AG04449 (cell line): ENCODE measurements around the gene DLX3.

Experiments
- CTCF ChIA-PET: fragments of 350-600 bp; formaldehyde crosslinking; extraction: SDS; loops from one replicate; lab custom pipeline; 2021; ENCODE audit warnings: antibody characterized with exemption; lab: Yijun Ruan, JAX
- POLR2A ChIA-PET: fragments of 400-600, 350-600 bp; formaldehyde crosslinking; extraction: SDS; loops from one replicate; lab custom pipeline; 2020; ENCODE audit warnings: antibody characterized with exemption, inconsistent platforms; lab: Yijun Ruan, JAX
- DNase-seq: peaks from one replicate; pipeline ENCODE4 v3.0.0-alpha.2; 2010; ENCODE audit warnings: low read depth, low spot score
- H3K4me3 ChIP-seq: 2 replicates; pipeline ENCODE4 v1.5.1; 2011; ENCODE audit warnings: low read depth, mild to moderate bottlenecking, control low read depth, low read length
- TF ChIP-seq, protein P1 (sequence below): IDR thresholded peaks from one replicate; pipeline ENCODE4 v1.5.1; 2011; ENCODE audit warnings: mild to moderate bottlenecking, moderate library complexity, low read length, control low read depth, inconsistent platforms; ENCODE audit not compliant: insufficient read depth; ENCODE audit errors: missing control alignments

Gene DLX3

DNA sequence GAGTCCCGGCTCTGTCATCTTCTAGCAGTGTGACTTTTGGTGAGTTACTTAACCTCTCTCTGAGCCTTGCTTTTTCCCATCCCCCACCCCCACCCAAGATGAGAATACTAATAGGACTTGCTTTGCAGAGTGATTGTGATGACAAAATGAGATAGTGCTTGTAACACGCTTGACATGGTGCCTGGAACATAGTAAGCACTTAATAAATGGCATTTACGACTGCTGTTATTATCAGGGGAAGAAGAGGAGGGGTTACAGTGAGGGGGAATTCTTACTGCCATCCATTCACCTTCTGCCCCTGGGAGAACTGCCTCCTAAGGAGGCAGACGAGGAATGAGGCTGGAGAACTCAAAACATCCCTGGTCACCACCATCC lies 18.2 kb downstream of the DLX3 start:
- no peak overlapping the region for H3K4me3 ChIP-seq
- ChIA-PET CTCF (interaction anchor here (1.5 to 19.3 kb wide), 4 partner anchors 20 to 117 kb away, joined by 4 to 266 read pairs (median 8); partner anchors contain the start of gene DLX3), POLR2A (no interaction called here)
- TF ChIP-seq, protein P1, sequence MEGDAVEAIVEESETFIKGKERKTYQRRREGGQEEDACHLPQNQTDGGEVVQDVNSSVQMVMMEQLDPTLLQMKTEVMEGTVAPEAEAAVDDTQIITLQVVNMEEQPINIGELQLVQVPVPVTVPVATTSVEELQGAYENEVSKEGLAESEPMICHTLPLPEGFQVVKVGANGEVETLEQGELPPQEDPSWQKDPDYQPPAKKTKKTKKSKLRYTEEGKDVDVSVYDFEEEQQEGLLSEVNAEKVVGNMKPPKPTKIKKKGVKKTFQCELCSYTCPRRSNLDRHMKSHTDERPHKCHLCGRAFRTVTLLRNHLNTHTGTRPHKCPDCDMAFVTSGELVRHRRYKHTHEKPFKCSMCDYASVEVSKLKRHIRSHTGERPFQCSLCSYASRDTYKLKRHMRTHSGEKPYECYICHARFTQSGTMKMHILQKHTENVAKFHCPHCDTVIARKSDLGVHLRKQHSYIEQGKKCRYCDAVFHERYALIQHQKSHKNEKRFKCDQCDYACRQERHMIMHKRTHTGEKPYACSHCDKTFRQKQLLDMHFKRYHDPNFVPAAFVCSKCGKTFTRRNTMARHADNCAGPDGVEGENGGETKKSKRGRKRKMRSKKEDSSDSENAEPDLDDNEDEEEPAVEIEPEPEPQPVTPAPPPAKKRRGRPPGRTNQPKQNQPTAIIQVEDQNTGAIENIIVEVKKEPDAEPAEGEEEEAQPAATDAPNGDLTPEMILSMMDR: no peak
- no peak for DNase-seq

DNA sequence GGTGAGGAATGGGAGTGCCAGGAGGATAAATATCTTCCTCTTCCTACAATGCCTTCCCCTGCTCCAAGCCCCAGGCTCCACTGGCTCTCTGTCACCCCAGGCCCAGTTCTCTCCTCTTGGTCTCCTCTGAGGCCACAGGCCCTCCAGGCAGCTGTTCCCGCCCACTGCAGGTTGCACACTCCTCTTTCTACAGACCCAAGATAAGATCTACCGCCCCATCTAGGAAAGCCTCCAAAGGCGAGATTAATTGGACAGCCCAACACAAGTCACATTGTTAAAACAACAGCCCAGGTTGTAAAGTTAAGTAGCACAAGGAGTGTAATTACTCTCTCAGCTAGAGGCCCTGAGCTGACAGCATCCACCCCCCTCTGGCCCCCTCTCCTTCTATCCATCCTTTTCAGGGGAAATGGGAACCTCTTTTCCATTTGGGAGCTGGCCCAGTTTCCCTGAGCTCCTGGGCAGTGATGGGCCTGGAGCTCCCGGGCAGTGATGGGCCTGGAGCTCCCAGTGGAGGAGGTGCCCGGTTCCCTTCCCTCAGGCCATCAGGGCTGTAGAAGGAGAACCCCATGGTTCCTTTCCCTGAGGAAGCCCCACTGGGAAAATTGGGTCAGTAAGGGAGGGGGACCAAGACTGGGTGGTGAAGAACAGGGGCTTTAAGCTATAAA lies 18.7 kb downstream of the DLX3 start:
- TF ChIP-seq, protein P1: no peak
- no peak for DNase-seq
- ChIA-PET POLR2A (no interaction called here), CTCF (interaction anchor here (0.8 to 19.3 kb wide), 5 partner anchors 12 to 116 kb away, joined by 3 to 266 read pairs (median 8); partner anchors contain the start of gene DLX3)
- H3K4me3 ChIP-seq: no peak overlapping the region

DNA sequence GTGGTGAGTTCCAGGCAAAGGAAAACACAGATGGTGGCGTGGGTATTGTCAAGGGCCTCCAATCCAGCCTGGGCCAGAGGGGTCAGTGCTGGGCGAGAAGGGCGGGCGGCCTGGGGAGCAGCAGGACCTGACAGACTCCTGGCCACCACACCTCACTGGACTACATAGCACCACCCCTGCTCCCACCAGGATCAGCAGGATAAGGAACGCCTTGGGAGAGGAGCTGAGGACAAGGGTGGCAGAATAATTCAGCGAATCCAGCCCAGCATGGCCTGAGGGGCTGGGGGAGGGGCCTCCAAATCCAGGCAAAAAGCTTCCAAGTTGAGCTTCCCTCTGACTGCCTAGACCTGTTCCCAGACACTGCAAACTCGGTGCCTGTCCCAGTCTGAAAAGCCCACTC lies 19.5 kb downstream of the DLX3 start:
- ChIA-PET POLR2A (no interaction called here), CTCF (interaction anchor here (0.8 to 19.3 kb wide), 5 partner anchors 13 to 115 kb away, joined by 3 to 266 read pairs (median 8); partner anchors contain the start of gene DLX3)
- no peak overlapping the region for H3K4me3 ChIP-seq
- DNase-seq: no peak
- TF ChIP-seq, protein P1: no peak

DNA sequence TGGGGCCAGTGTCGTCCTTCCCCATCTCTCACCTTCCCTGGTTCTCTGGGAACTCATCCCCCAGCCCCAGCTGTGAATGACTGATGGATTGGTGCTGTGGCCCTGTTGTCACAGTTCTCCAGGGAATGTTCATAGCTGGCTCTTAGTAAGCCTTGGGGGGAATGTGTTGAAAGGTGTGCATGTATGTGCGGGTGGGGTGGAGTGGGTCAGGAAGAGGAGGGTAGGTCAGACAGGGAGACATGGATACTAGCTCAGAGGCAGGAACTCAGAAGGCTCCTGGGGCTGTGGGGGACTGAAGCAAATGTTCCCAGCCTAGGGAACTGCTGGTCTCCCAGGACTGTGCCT lies 21.8 kb downstream of the DLX3 start:
- ChIA-PET CTCF (interaction anchor here (0.7 to 19.3 kb wide), 4 partner anchors 15 to 96 kb away, joined by 3 to 266 read pairs (median 8); partner anchors contain the start of gene DLX3), POLR2A (interaction anchor here (0.9 kb wide), 1 partner anchor 15 kb away, joined by 3 read pairs; no protein-coding TSS in a partner anchor)
- DNase-seq: no peak
- TF ChIP-seq, protein P1: no peak
- no peak overlapping the region for H3K4me3 ChIP-seq

DNA sequence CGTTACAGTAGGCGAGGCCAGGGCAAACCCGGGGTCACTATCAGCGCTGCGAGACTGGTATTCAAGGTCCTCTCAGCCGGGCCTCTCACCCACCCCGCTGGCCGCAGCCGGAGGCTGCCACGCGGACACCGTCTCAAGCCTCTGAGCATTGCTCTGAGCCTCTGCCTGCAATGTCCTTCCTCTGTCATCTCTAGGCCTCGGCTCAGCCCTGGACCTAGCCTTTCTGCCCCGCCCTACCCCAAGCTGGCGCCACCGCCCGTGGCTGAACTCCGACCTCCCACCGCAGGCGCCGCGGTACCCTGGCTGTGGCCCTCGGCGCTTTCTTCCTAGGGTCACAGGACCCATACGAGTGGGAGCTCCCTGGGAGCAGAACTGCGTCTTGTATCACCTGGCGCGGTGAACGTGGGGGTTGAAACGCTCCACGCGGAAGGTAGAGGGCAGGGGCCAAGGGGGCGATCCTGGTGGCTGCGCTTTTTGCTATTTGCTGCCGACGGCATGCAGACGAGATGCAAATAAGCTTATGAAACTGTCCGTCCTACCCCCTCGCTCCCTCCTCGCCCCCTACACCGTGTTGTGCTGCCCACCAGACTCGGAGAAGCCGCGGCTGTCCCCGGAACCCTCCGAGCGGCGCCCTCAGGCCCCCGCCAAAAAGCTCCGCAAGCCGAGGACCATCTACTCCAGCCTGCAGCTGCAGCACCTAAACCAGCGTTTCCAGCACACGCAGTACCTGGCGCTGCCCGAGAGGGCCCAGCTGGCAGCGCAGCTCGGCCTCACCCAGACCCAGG lies 22.3 kb downstream of the DLX3 start:
- H3K4me3 ChIP-seq: no peak overlapping the region
- no peak for DNase-seq

More for the DNA sequence above, 22.3 kb downstream of the DLX3 start:
- TF ChIP-seq, protein P1: no peak
- POLR2A ChIA-PET: interaction anchor here (0.9 kb wide), 1 partner anchor 15 kb away, joined by 3 read pairs; no protein-coding TSS in a partner anchor
- CTCF ChIA-PET: interaction anchor here (0.7 to 19.3 kb wide), 5 partner anchors 15 to 96 kb away, joined by 3 to 266 read pairs (median 4); partner anchors contain the start of gene DLX3
